ENCODE data around the gene DMRTB1.
A peak's percentile ranks its signal among the peaks of the same experiment; 100 is the strongest.

Gene DMRTB1

GRCh38 chr1:53510215-53510614 is 51.0 kb downstream of the DMRTB1 start:
- TF ChIP-seq GATA2 (IDR thresholded peaks at IDR 0.05; ENCODE audit: low read depth, low read length) (no peak), GATA3 (IDR thresholded peaks at IDR 0.05; ENCODE audit: low read depth, low read length) (no peak)

GRCh38 chr1:53511323-53511932 is 52.2 kb downstream of the DMRTB1 start:
- TF ChIP-seq GATA3 (IDR thresholded peaks at IDR 0.05; ENCODE audit: low read depth, low read length) (no peak), GATA2 (IDR thresholded peaks at IDR 0.05; ENCODE audit: low read depth, low read length) (peak; percentile 96)

- TF ChIP-seq GATA2 (IDR thresholded peaks at IDR 0.05; ENCODE audit: low read depth, low read length) (peak; percentile 3), GATA3 (IDR thresholded peaks at IDR 0.05; ENCODE audit: low read depth, low read length) (no peak)
These were observed 53.0 kb downstream of the DMRTB1 start for GRCh38 chr1:53511933-53512806.

GRCh38 chr1:53512807-53513755 is 53.9 kb downstream of the DMRTB1 start:
- no peak for TF ChIP-seq GATA3 (IDR thresholded peaks at IDR 0.05; ENCODE audit: low read depth, low read length)
- TF ChIP-seq GATA2 (IDR thresholded peaks at IDR 0.05; ENCODE audit: low read depth, low read length), result no peak

GRCh38 chr1:53513846-53514245 is 54.6 kb downstream of the DMRTB1 start:
- TF ChIP-seq GATA3 (IDR thresholded peaks at IDR 0.05; ENCODE audit: low read depth, low read length) (no peak), GATA2 (IDR thresholded peaks at IDR 0.05; ENCODE audit: low read depth, low read length) (no peak)

- TF ChIP-seq GATA2 (IDR thresholded peaks at IDR 0.05; ENCODE audit: low read depth, low read length) (no peak), GATA3 (IDR thresholded peaks at IDR 0.05; ENCODE audit: low read depth, low read length) (no peak)
These were observed 55.2 kb downstream of the DMRTB1 start for GRCh38 chr1:53514436-53514835.

GRCh38 chr1:53516181-53516580 is 57.0 kb downstream of the DMRTB1 start:
- TF ChIP-seq GATA2 (IDR thresholded peaks at IDR 0.05; ENCODE audit: low read depth, low read length) (no peak), GATA3 (IDR thresholded peaks at IDR 0.05; ENCODE audit: low read depth, low read length) (no peak)
